Right atrium auricular region (tissue), 2 donors: ENCODE data around the gene PRPF8. TPM values are rescaled to one million over a fixed set of nuclear protein-coding genes. Genes with fewer than 3 reads are reported as not detected.
"Not testable (repeated sequence)": the region's sequence is repeated elsewhere in the genome, so short reads cannot be mapped to it uniquely, and the experiment has no call there.

Experiments
- DNase-seq: peaks from one replicate; pipeline ENCODE4 v3.0.0-alpha.2; 2019; ENCODE audit warnings: low spot score
- H3K27ac ChIP-seq, 2 donors: fragments of 200-600 bp; sonication (generic); 1 replicate in 1 of 2; 2 replicates in 1 of 2; pipeline ENCODE4 v1.5.1; 2016 to 2019
- H3K27me3 ChIP-seq, 2 donors: fragments of 200-600 bp; sonication (generic); one replicate each; pipeline versions ENCODE4 v1.5.1 to v1.6.0; 2017 to 2019
- H3K36me3 ChIP-seq: fragments of 200-600 bp; sonication (generic); one replicate; pipeline ENCODE4 v1.5.1; 2016
- H3K4me1 ChIP-seq, 2 donors: fragments of 200-600 bp; sonication (generic); one replicate each; pipeline versions ENCODE4 v1.5.1 to v1.6.0; 2017 to 2019
- H3K4me3 ChIP-seq, 2 donors: fragments of 200-600 bp; sonication (generic); 1 replicate in 1 of 2; 2 replicates in 1 of 2; pipeline ENCODE4 v1.5.1; 2017 to 2019; ENCODE audit warnings: mild to moderate bottlenecking in 1 of 2, moderate library complexity in 1 of 2
- H3K9me3 ChIP-seq, 2 donors: fragments of 200-600 bp; sonication (generic); one replicate each; pipeline ENCODE4 v1.5.1; 2019
- CTCF ChIP-seq, 2 donors: fragments of 200-600 bp; sonication (generic); IDR thresholded peaks; one replicate each; pipeline ENCODE4 v1.5.1; 2019; ENCODE audit warnings: antibody characterized with exemption in 2 of 2
- total RNA-seq, 2 donors: library from RNA; depleted of rRNA; stranded (reverse); fragments of >200 nt; gene quantifications; one replicate each; pipeline ENCODE4 v1.1.0, GENCODE V29; 2016

PRPF8 gene
- total RNA-seq, 2 donors from 2014 or later: 90.1 to 144 TPM

- Histone ChIP-seq H3K27ac (peak overlapping the region in 1 of 2 donors; percentile 90), H3K4me1 (peaks cover 0 to 55% of the 10 kb centered on the region in 2 donors)
- no peak for DNase-seq
Measured at GRCh38 chr17:1725642-1726511, 41.2 kb upstream of the PRPF8 start.

GRCh38 chr17:1724869-1725641 is 40.4 kb upstream of the PRPF8 start:
- peak overlapping the region; percentile 51 to 73 for H3K4me3 ChIP-seq
- no peaks in the 10 kb centered on the region for H3K9me3 ChIP-seq
- H3K27me3 ChIP-seq: no peaks in the 10 kb centered on the region
- no peak for DNase-seq
- no peaks in the 10 kb centered on the region for H3K36me3 ChIP-seq
- H3K4me1 ChIP-seq: peaks cover 0 to 52% of the 10 kb centered on the region in 2 donors
- H3K27ac ChIP-seq: peak overlapping the region; percentile 88 to 90
- TF ChIP-seq CTCF (IDR thresholded peaks at IDR 0.05): no peak

More at GRCh38 chr17:1725642-1726511, 41.2 kb upstream of the PRPF8 start:
- Histone ChIP-seq H3K36me3 (no peaks in the 10 kb centered on the region), H3K27me3 (no peaks in the 10 kb centered on the region), H3K4me3 (peak overlapping the region in 1 of 2 donors; percentile 73), H3K9me3 (no peaks in the 10 kb centered on the region)
- TF ChIP-seq CTCF (IDR thresholded peaks at IDR 0.05): no peak

GRCh38 chr17:1724351-1724868 is 39.7 kb upstream of the PRPF8 start, which contains the start of gene WDR81:
Gene WDR81 (plus strand): TSS chr17:1724704. CDS start chr17:1724960, 256 bp downstream.
- peaks cover 0 to 50% of the 10 kb centered on the region in 2 donors for H3K4me1 ChIP-seq

GRCh38 chr17:1722022-1722421 is 37.4 kb upstream of the PRPF8 start:
- not testable (repeated sequence) for H3K36me3 ChIP-seq, H3K9me3 ChIP-seq, H3K27me3 ChIP-seq, DNase-seq, H3K4me3 ChIP-seq
- peak overlapping the region; percentile 26 to 88 for H3K27ac ChIP-seq
- H3K4me1 ChIP-seq: peaks cover 0 to 59% of the 10 kb centered on the region in 2 donors

More at GRCh38 chr17:1724351-1724868, 39.7 kb upstream of the PRPF8 start, which contains the start of gene WDR81:
- Histone ChIP-seq H3K36me3 (no peaks in the 10 kb centered on the region), H3K27me3 (no peaks in the 10 kb centered on the region), H3K27ac (peak within 1 kb of the TSS; percentile 88 to 90), H3K9me3 (no peaks in the 10 kb centered on the region), H3K4me3 (peak within 1 kb of the TSS; percentile 51 to 73)
- no peak for TF ChIP-seq CTCF (IDR thresholded peaks at IDR 0.05)
- DNase-seq: peak; percentile 92

- H3K27ac ChIP-seq: peak overlapping the region; percentile 46 to 71
- peak; percentile 86 for DNase-seq
Measured at GRCh38 chr17:1720856-1721386, 36.3 kb upstream of the PRPF8 start.

More at GRCh38 chr17:1720856-1721386, 36.3 kb upstream of the PRPF8 start:
- Histone ChIP-seq H3K9me3 (no peaks in the 10 kb centered on the region), H3K36me3 (peaks cover under 1% of the 10 kb centered on the region), H3K4me3 (no peak overlapping the region), H3K27me3 (no peaks in the 10 kb centered on the region), H3K4me1 (peaks cover 0 to 50% of the 10 kb centered on the region in 2 donors)
- TF ChIP-seq CTCF (IDR thresholded peaks at IDR 0.05): peak; percentile 95 to 98
